Ovary (tissue), 9 donors: ENCODE measurements around the gene RSBN1L. TPM values are rescaled to one million over a fixed set of nuclear protein-coding genes. Genes with fewer than 3 reads are reported as not detected.

Source experiments
- DNase-seq, 5 donors: peaks; one replicate each; pipeline ENCODE4 v3.0.0-alpha.2; 2019 to 2020
- H3K27ac ChIP-seq, 2 donors: fragments of 200-600 bp; one replicate each; pipeline versions ENCODE4 v1.5.1 to v1.8.0; 2019 to 2022
- H3K27me3 ChIP-seq: fragments of 200-600 bp; one replicate; pipeline ENCODE4 v1.8.0; 2022
- H3K36me3 ChIP-seq: fragments of 200-600 bp; sonication (generic); one replicate; pipeline ENCODE4 v1.5.1; 2019
- H3K4me1 ChIP-seq: one replicate; pipeline ENCODE4 v1.8.1; 2013; ENCODE audit warnings: mild to moderate bottlenecking, moderate library complexity; ENCODE audit not compliant: insufficient read depth
- H3K4me3 ChIP-seq: fragments of 200-600 bp; sonication (generic); one replicate; pipeline ENCODE4 v1.5.1; 2017
- H3K9me3 ChIP-seq, 2 donors: fragments of 200-600 bp in 1 of 2; sonication (generic) in 1 of 2; one replicate each; pipeline versions ENCODE4 v1.5.1 to v1.8.1; 2013 to 2019; ENCODE audit warnings: mild to moderate bottlenecking in 1 of 2, moderate library complexity in 1 of 2
- CTCF ChIP-seq, 3 donors: fragments of 450-650 bp in 2 of 3; fragments of 200-600 bp in 1 of 3; IDR thresholded peaks; one replicate each; pipeline versions ENCODE4 v1.5.1 to v1.8.0; 2016 to 2022; ENCODE audit warnings: antibody characterized with exemption in 3 of 3, mild to moderate bottlenecking in 1 of 3
- EP300 ChIP-seq: sonication (generic); formaldehyde crosslinking; IDR thresholded peaks from one replicate; pipeline ENCODE4 v1.6.1; 2017; ENCODE audit warnings: antibody characterized with exemption
- POLR2A ChIP-seq: fragments of 450-650 bp; IDR thresholded peaks from one replicate; pipeline ENCODE4 v1.6.1; 2017; ENCODE audit warnings: antibody characterized with exemption, mild to moderate bottlenecking, moderate library complexity
- WGBS, 3 donors: extraction: QIAGEN DNeasy Blood & Tissue Kit in 1 of 3; methylation state at CpG; one replicate each; pipeline versions ENCODE4 v1.1.5 to v1.1.7; 2013 to 2017; 5-methylcytosine and 5-hydroxymethylcytosine counted together
- intact Hi-C, 4 donors: fragments of 100-400 bp; cut with DNase I; formaldehyde crosslinking; loops; one replicate each; pipeline versions ENCODE4 v1.11.0 to v1.15.1; 2022 to 2023
- polyA plus RNA-seq, 2 donors: library from polyadenylated mRNA; stranded (reverse); fragments of 200-250 nt in 1 of 2; fragments of 350-450 nt in 1 of 2; fragmentation: Illumina TruSeq in 1 of 2; extraction: RNeasy Lipid Tissue Mini Kit (QIAGEN cat#74804) in 1 of 2; gene quantifications; one replicate each; pipeline ENCODE4 v1.2.3, GENCODE V29; 2013 to 2014
- total RNA-seq, 7 donors: library from RNA; depleted of rRNA in 2 of 7; stranded (reverse); fragments of >200 nt in 2 of 7; fragmentation: NEBNext Ultra II Directional in 3 of 7; extraction: Animal tissue kit (Norgen Biotek cat#: 25700) in 3 of 7; gene quantifications; one replicate each; pipeline versions ENCODE4 v1.1.0 to v1.2.4, GENCODE V29; 2016 to 2023
- donor health status: DM: no; HTN: no; CAD: no; lungs with moderate emphysema.
- donor health status: DM: no; HTN: no; CAD: no.
- donor health status: Bipolar disorder and iron deficiency.
- donor health status: DM: yes; HTN: yes; CAD: no.
- donor health status: DM: no; HTN: no; CAD: no.
- donor health status: DM: yes; HTN: yes; CAD: no.

RSBN1L gene
- total and polyA plus RNA-seq, 9 donors: 12.4 to 28.3 (median 24.1) TPM

DNA sequence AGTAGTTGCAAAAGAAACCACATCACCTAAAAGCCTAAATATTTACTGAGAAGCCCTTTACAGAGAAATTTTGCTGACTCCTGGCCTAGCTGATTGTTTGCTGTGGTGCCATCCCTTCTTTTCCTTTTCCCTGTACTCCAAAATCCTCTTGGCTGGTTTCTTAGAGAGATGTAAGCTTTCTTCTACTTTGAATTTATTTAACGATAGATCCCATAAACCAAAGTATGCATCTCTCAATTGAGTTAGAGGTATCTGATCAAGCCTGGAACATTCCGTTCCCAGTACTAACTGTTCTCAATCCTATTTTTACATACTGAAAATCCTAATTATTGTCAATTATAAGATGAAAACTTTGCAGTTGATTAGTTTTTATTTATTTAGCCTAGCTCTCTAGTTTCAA lies 95.7 kb downstream of the RSBN1L start:
- Histone ChIP-seq H3K27ac (no peak overlapping the region), H3K4me1 (peaks cover 2% of the 10 kb centered on the region), H3K27me3 (no peaks in the 10 kb centered on the region), H3K36me3 (no peaks in the 10 kb centered on the region), H3K4me3 (no peak overlapping the region), H3K9me3 (no peaks in the 10 kb centered on the region)
- 33 to 41% (median 41%) methylated on average over 2 of the region's 2 CpGs for WGBS, 3 donors
- intact Hi-C loops: loop anchor here in 1 of 4 donors (10.0 kb wide), 1 partner anchor 1663 kb away; the partner anchor contains the start of gene MAGI2
- DNase-seq: no peak
- TF ChIP-seq POLR2A (no peak), EP300 (no peak), CTCF (IDR thresholded peaks at IDR 0.05) (no peak)

DNA sequence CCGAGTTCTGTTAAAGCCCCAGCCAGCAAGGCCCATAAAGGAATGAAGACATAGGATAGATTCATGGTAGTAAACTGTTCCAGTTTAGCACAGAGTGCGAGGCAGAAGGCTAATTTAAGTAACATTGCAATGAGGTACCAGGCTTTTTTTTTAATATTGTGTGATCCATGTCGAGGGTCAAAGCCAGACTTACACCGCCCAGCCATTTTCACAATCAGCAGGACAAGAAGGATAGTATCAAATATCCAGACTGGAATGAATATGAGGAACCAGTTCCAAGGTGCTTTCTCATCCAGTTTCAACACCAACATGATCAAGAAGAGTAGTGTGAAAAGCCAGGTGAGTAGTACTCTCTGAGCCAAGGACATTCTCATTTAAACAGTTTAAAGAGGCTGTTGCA lies 97.7 kb downstream of the RSBN1L start:
- Histone ChIP-seq H3K4me3 (no peak overlapping the region), H3K27me3 (no peaks in the 10 kb centered on the region), H3K9me3 (no peaks in the 10 kb centered on the region), H3K4me1 (peaks cover 6% of the 10 kb centered on the region), H3K27ac (no peak overlapping the region), H3K36me3 (no peaks in the 10 kb centered on the region)
- no peak for TF ChIP-seq POLR2A
- no peak for TF ChIP-seq CTCF (IDR thresholded peaks at IDR 0.05)
- TF ChIP-seq EP300: no peak
- intact Hi-C loops: loop anchor here in 1 of 4 donors (10.0 kb wide), 1 partner anchor 1661 kb away; the partner anchor contains the start of gene MAGI2
- no peak for DNase-seq
- WGBS, 3 donors: 92 to 96% (median 92%) methylated on average over 4 of the region's 4 CpGs

GRCh38 chr7:77796109-77796508 lies 99.8 kb downstream of the RSBN1L start:
- Histone ChIP-seq H3K27ac (no peak overlapping the region), H3K9me3 (no peaks in the 10 kb centered on the region), H3K4me3 (no peak overlapping the region), H3K27me3 (no peaks in the 10 kb centered on the region), H3K36me3 (no peaks in the 10 kb centered on the region), H3K4me1 (peaks cover 9% of the 10 kb centered on the region)
- 83 to 98% (median 97%) methylated on average over 3 of the region's 3 CpGs for WGBS, 3 donors
- TF ChIP-seq EP300 (no peak), CTCF (IDR thresholded peaks at IDR 0.05) (no peak), POLR2A (no peak)
- DNase-seq: no peak
- intact Hi-C loops: loop anchor here in 1 of 4 donors (10.0 kb wide), 1 partner anchor 1659 kb away; the partner anchor contains the start of gene MAGI2

- intact Hi-C loops: loop anchor here in 1 of 4 donors (10.0 kb wide), 1 partner anchor 1658 kb away; the partner anchor contains the start of gene MAGI2
- Histone ChIP-seq H3K4me3 (peak overlapping the region; percentile 90), H3K9me3 (no peaks in the 10 kb centered on the region), H3K27ac (no peak overlapping the region), H3K36me3 (no peaks in the 10 kb centered on the region), H3K4me1 (peaks cover 9% of the 10 kb centered on the region), H3K27me3 (no peaks in the 10 kb centered on the region)
- 31 to 46% (median 44%) methylated on average over 5 of the region's 5 CpGs for WGBS, 3 donors
- no peak for DNase-seq
- TF ChIP-seq POLR2A (no peak), EP300 (no peak), CTCF (IDR thresholded peaks at IDR 0.05) (no peak)
Observed at GRCh38 chr7:77796960-77797359, 100.7 kb downstream of the RSBN1L start.
